Mammary epithelial cell (primary cell): ENCODE data around the gene FRMD6.

Experiments used
- EZH2 ChIP-seq: IDR thresholded peaks from 2 replicates; pipeline ENCODE4 v1.6.1; 2012; ENCODE audit warnings: low read length, inconsistent platforms, borderline replicate concordance
- TF ChIP-seq, protein P1 (sequence below), 2 donors: IDR thresholded peaks in 1 of 2; conservative IDR thresholded peaks in 1 of 2; 2 replicates each; pipeline ENCODE4 v1.5.1; 2011 to 2012; ENCODE audit warnings: inconsistent platforms in 2 of 2, low read length in 2 of 2, mild to moderate bottlenecking in 2 of 2, control low read depth in 1 of 2, low read depth in 1 of 2; ENCODE audit not compliant: insufficient read depth in 1 of 2; ENCODE audit errors: extremely low read depth in 1 of 2

- TF ChIP-seq, protein P1, sequence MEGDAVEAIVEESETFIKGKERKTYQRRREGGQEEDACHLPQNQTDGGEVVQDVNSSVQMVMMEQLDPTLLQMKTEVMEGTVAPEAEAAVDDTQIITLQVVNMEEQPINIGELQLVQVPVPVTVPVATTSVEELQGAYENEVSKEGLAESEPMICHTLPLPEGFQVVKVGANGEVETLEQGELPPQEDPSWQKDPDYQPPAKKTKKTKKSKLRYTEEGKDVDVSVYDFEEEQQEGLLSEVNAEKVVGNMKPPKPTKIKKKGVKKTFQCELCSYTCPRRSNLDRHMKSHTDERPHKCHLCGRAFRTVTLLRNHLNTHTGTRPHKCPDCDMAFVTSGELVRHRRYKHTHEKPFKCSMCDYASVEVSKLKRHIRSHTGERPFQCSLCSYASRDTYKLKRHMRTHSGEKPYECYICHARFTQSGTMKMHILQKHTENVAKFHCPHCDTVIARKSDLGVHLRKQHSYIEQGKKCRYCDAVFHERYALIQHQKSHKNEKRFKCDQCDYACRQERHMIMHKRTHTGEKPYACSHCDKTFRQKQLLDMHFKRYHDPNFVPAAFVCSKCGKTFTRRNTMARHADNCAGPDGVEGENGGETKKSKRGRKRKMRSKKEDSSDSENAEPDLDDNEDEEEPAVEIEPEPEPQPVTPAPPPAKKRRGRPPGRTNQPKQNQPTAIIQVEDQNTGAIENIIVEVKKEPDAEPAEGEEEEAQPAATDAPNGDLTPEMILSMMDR (conservative IDR thresholded peaks at IDR 0.05 in 1 of 2, IDR thresholded peaks at IDR 0.05 in 1 of 2; ENCODE audit: extremely low read depth in 1 of 2, insufficient read depth in 1 of 2, low read depth in 1 of 2, low read length in 2 of 2): no peak
- TF ChIP-seq EZH2: no peak
Observed at GRCh38 chr14:51661504-51661903, 9.8 kb downstream of the FRMD6 start.
